HepG2 (cell line): ENCODE measurements around the gene TMC8. TPM values are rescaled to one million over a fixed set of nuclear protein-coding genes. Genes with fewer than 3 reads are reported as not detected.

ENCODE experiments used
- ATRX ChIP-seq: sonication (generic); formaldehyde crosslinking; IDR thresholded peaks from 2 replicates; pipeline ENCODE4 v1.4.0; 2020; ENCODE audit warnings: missing genetic modification reagents, borderline replicate concordance
- ETV6 ChIP-seq: sonication (generic); formaldehyde crosslinking; conservative IDR thresholded peaks from 2 replicates; pipeline ENCODE4 v1.4.0; 2020; ENCODE audit warnings: missing genetic modification reagents
- FOXJ3 ChIP-seq: sonication (generic); formaldehyde crosslinking; IDR thresholded peaks from 2 replicates; pipeline ENCODE4 v1.4.0; 2020; ENCODE audit warnings: missing genetic modification reagents, mild to moderate bottlenecking, borderline replicate concordance
- FOXP4 ChIP-seq: sonication (generic); formaldehyde crosslinking; IDR thresholded peaks from 2 replicates; pipeline ENCODE4 v1.4.0; 2020; ENCODE audit warnings: missing genetic modification reagents
- HIVEP1 ChIP-seq: sonication (generic); formaldehyde crosslinking; IDR thresholded peaks from 2 replicates; pipeline ENCODE4 v1.4.0; 2020; ENCODE audit warnings: mild to moderate bottlenecking, missing genetic modification reagents
- NR1H2 ChIP-seq: sonication (generic); formaldehyde crosslinking; IDR thresholded peaks from 2 replicates; pipeline ENCODE4 v1.8.1; 2022; ENCODE audit warnings: low read depth, missing genetic modification reagents, borderline replicate concordance
- USF2 ChIP-seq, 2 experiments: sonication (generic) in 1 of 2; formaldehyde crosslinking in 1 of 2; IDR thresholded peaks; 2 replicates each; pipeline versions ENCODE4 v1.5.1 to v1.6.1; 2011 to 2020; ENCODE audit warnings: borderline replicate concordance in 1 of 2, low read depth in 1 of 2, low read length in 1 of 2, mild to moderate bottlenecking in 1 of 2, missing genetic modification reagents in 1 of 2, moderate library complexity in 1 of 2
- ZEB1 ChIP-seq: IDR thresholded peaks from 2 replicates; pipeline ENCODE4 v1.6.1; 2012; ENCODE audit warnings: mild to moderate bottlenecking, low read depth, inconsistent platforms; ENCODE audit not compliant: insufficient replicate concordance
- ZNF496 ChIP-seq: sonication (generic); formaldehyde crosslinking; IDR thresholded peaks from 2 replicates; pipeline ENCODE4 v1.8.1; 2023; ENCODE audit warnings: mild to moderate bottlenecking, moderate library complexity, missing genetic modification reagents; ENCODE audit not compliant: insufficient replicate concordance
- ZNF678 ChIP-seq: sonication (generic); formaldehyde crosslinking; IDR thresholded peaks from 2 replicates; pipeline ENCODE4 v1.4.0; 2020; ENCODE audit warnings: mild to moderate bottlenecking, missing genetic modification reagents
- ZNF839 ChIP-seq: sonication (generic); formaldehyde crosslinking; IDR thresholded peaks from 2 replicates; pipeline ENCODE4 v1.4.0; 2020; ENCODE audit warnings: missing genetic modification reagents, mild to moderate bottlenecking, borderline replicate concordance
- polyA plus RNA-seq, 8 experiments: library from polyadenylated mRNA; depleted of rRNA in 3 of 8; stranded (reverse) in 7 of 8; unstranded in 1 of 8; fragments of >200 nt; fragmentation: Illumina TruSeq in 4 of 8; extraction: Trizol in 4 of 8; gene quantifications; 2 replicates each; pipeline versions ENCODE4 v1.2.1 to v1.2.3, GENCODE V29; 2011 to 2016; ENCODE audit warnings: low read depth in 4 of 8, missing spikeins in 1 of 8, mixed read lengths in 1 of 8; ENCODE audit not compliant: insufficient read depth in 1 of 8
- total RNA-seq, 5 experiments: library from RNA; depleted of rRNA; stranded (reverse); fragments of >200 nt; fragmentation: Illumina TruSeq; extraction: Trizol; gene quantifications; 2 replicates each; pipeline ENCODE4 v1.2.3, GENCODE V29; 2016; ENCODE audit warnings: low read depth in 1 of 5
- TF ChIP-seq, protein P1 (sequence below): sonication (generic); formaldehyde crosslinking; IDR thresholded peaks from 2 replicates; pipeline ENCODE4 v1.5.1; 2020; ENCODE audit warnings: mild to moderate bottlenecking, missing genetic modification reagents
- TF ChIP-seq, protein P2 (sequence below): sonication (generic); formaldehyde crosslinking; IDR thresholded peaks from 2 replicates; pipeline ENCODE4 v1.8.1; 2023; ENCODE audit warnings: missing genetic modification reagents, mild to moderate bottlenecking, borderline replicate concordance
- TF ChIP-seq, protein P3 (sequence below): sonication (generic); formaldehyde crosslinking; IDR thresholded peaks from 2 replicates; pipeline ENCODE4 v1.5.1; 2020; ENCODE audit warnings: missing genetic modification reagents, mild to moderate bottlenecking, borderline replicate concordance
- TF ChIP-seq, protein P4 (sequence below): fragments of 450-650 bp; IDR thresholded peaks from 2 replicates; pipeline ENCODE4 v1.6.1; 2017

Gene TMC8
- total and polyA plus RNA-seq, 2 of the 13 experiments (the other 11 are each of a cell fraction or from before 2014, with no cell fraction given): 0.53 to 7.8 TPM

GRCh38 chr17:78137392-78138203, 7.0 kb downstream of the TMC8 start (continued):
- TF ChIP-seq, protein P1, sequence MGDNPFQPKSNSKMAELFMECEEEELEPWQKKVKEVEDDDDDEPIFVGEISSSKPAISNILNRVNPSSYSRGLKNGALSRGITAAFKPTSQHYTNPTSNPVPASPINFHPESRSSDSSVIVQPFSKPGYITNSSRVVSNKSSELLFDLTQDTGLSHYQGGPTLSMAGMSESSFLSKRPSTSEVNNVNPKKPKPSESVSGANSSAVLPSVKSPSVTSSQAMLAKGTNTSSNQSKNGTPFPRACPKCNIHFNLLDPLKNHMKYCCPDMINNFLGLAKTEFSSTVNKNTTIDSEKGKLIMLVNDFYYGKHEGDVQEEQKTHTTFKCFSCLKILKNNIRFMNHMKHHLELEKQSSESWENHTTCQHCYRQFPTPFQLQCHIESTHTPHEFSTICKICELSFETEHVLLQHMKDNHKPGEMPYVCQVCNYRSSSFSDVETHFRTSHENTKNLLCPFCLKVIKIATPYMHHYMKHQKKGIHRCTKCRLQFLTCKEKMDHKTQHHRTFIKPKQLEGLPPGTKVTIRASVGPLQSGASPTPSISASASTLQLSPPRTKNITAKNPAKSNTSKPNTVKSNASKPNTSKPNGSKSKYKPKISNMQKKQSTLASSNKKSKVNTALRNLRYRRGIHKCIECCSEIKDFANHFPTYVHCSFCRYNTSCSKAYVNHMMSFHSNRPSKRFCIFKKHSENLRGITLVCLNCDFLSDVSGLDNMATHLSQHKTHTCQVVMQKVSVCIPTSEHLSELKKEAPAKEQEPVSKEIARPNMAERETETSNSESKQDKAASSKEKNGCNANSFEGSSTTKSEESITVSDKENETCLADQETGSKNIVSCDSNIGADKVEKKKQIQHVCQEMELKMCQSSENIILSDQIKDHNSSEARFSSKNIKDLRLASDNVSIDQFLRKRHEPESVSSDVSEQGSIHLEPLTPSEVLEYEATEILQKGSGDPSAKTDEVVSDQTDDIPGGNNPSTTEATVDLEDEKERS (CRISPR knock-in tag): peak; percentile 26; the same call in 1 of the 2 replicates
- no peak for TF ChIP-seq ZNF678 (CRISPR knock-in tag)
- TF ChIP-seq FOXJ3 (CRISPR knock-in tag): no peak
- TF ChIP-seq, protein P2, sequence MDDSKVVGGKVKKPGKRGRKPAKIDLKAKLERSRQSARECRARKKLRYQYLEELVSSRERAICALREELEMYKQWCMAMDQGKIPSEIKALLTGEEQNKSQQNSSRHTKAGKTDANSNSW (CRISPR knock-in tag): no peak
- TF ChIP-seq, protein P3, sequence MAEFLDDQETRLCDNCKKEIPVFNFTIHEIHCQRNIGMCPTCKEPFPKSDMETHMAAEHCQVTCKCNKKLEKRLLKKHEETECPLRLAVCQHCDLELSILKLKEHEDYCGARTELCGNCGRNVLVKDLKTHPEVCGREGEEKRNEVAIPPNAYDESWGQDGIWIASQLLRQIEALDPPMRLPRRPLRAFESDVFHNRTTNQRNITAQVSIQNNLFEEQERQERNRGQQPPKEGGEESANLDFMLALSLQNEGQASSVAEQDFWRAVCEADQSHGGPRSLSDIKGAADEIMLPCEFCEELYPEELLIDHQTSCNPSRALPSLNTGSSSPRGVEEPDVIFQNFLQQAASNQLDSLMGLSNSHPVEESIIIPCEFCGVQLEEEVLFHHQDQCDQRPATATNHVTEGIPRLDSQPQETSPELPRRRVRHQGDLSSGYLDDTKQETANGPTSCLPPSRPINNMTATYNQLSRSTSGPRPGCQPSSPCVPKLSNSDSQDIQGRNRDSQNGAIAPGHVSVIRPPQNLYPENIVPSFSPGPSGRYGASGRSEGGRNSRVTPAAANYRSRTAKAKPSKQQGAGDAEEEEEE: no peak
- no peak for TF ChIP-seq NR1H2 (CRISPR knock-in tag)
- TF ChIP-seq, protein P4, sequence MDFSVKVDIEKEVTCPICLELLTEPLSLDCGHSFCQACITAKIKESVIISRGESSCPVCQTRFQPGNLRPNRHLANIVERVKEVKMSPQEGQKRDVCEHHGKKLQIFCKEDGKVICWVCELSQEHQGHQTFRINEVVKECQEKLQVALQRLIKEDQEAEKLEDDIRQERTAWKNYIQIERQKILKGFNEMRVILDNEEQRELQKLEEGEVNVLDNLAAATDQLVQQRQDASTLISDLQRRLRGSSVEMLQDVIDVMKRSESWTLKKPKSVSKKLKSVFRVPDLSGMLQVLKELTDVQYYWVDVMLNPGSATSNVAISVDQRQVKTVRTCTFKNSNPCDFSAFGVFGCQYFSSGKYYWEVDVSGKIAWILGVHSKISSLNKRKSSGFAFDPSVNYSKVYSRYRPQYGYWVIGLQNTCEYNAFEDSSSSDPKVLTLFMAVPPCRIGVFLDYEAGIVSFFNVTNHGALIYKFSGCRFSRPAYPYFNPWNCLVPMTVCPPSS: no peak
- no peak for TF ChIP-seq ZNF839
- TF ChIP-seq ZNF496 (CRISPR knock-in tag): no peak
- no peak for TF ChIP-seq ETV6
- TF ChIP-seq HIVEP1 (CRISPR knock-in tag): peak; percentile 66; the same call in 1 of the 2 replicates
- TF ChIP-seq USF2 (IDR thresholded peaks at IDR 0.05; ENCODE audit: low read depth, low read length): no peak
- no peak for TF ChIP-seq USF2 (CRISPR knock-in tag; IDR thresholded peaks at IDR 0.05; ENCODE audit: borderline replicate concordance)
- no peak for TF ChIP-seq ATRX (CRISPR knock-in tag)
- peak; percentile 41 for TF ChIP-seq ZEB1
- peak; percentile 21; the same call in 1 of the 2 replicates for TF ChIP-seq FOXP4 (CRISPR knock-in tag)
